Activated CD8-positive, alpha-beta memory T cell treated with anti-CD3 and anti-CD28 coated beads, Interleukin-2, amount 50 U/mL, for 1 hour (primary cell): ENCODE measurements around the gene L3MBTL2.

Experiments used
- DNase-seq: peaks from one replicate; pipeline ENCODE4 v3.0.0-alpha.2; 2020; ENCODE audit errors: extremely low read depth

Gene L3MBTL2

GRCh38 chr22:41273128-41273527 lies 68.0 kb downstream of the L3MBTL2 start:
- DNase-seq, result no peak

- no peak for DNase-seq
These were observed 69.7 kb downstream of the L3MBTL2 start for GRCh38 chr22:41274856-41275255.

DNA sequence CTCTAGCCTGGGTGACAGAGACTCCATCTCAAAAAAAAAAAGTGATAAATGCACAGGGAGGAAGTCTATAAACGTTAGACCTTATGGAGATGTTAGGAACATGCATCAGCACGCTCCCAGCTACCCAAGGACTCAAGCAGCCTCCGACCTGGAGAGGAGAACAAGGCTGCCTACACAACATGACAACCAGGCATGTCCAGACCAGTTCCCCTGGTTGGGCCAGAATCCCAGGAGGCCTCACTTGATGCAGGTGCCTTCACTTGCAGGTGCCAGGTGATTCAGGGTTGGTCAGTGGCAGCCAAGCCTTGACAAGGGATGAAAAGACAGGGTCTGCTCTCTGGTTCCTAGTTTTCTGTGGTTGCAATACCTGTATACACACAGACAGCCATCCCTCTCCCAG lies 75.0 kb downstream of the L3MBTL2 start:
- no peak for DNase-seq

DNA sequence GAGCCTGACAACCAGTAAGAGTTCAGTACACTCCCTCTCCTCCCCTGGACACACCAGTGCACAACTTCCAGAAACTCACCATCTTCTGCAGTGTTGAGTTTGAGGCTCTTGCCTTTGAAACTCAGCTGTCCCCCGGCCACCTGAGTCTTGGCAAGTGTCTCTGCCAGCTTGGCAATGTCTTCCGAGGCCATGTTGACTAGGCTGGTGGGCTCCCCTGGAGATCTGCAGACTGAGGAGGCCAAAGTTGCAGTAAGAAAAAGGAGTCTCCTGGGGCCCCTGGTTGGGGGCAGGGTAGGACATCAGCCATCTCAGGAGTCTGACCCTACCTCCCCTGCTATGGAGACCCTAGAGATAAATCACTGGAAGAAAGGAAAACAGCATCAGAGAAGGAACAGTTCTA lies 75.7 kb downstream of the L3MBTL2 start:
- no peak for DNase-seq
